Measurements from ENCODE around the gene UQCRC1.

- TF ChIP-seq GABPA (IDR thresholded peaks at IDR 0.05; ENCODE audit: low read depth) (no peak), CTCF (IDR thresholded peaks at IDR 0.05; ENCODE audit: insufficient read depth, low read length) (no peak), POLR2AphosphoS5 (IDR thresholded peaks at IDR 0.05; ENCODE audit: low read depth) (no peak), REST (IDR thresholded peaks at IDR 0.05; ENCODE audit: insufficient replicate concordance, low read depth) (no peak), SPI1 (IDR thresholded peaks at IDR 0.05; ENCODE audit: borderline replicate concordance, low read depth) (no peak)
Observed at GRCh38 chr3:48612309-48612708, 2.9 kb upstream of the UQCRC1 start.
